Suppressor macrophage treated with lipopolysaccharide for 1 hour (primary cell): ENCODE data around the gene SLC26A4.

ENCODE experiments used
- DNase-seq, 3 donors: peaks; one replicate each; pipeline ENCODE4 v3.0.0-alpha.2; 2020 to 2022

Gene SLC26A4

DNA sequence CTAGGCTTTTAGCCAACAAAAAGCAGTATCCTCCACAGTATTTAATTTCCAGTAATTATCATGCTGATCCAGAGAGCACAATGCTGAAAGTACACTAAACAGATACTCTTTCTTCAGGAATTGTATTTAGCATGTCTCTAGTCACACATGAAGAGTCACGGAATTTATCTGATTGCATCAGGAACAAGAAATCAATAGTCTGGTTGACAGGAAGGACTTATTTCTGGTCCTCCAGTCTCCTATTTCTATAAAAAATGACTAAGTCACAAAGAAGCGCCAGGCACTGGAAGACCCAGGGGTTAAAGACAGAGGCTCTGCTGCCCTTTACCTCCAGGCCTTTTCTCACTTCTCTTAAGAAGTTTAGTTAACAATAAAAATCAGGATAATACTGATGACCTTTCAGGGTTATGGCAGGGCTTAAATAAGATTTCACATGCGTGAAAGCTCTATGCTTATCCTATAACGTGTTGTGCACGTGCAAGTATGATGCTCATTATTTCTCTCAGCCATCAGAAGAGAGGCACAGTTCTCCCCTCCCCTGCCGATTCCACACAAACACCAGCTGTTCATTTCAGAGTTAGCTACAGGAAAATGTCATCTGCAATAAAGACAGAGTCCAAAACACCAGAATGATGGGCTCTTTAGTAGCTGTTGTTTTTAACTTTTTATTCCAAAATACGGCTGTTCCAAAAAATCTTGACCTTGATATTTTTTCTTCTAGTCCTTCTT lies 36.9 kb downstream of the SLC26A4 start:
- DNase-seq, result no peak

DNA sequence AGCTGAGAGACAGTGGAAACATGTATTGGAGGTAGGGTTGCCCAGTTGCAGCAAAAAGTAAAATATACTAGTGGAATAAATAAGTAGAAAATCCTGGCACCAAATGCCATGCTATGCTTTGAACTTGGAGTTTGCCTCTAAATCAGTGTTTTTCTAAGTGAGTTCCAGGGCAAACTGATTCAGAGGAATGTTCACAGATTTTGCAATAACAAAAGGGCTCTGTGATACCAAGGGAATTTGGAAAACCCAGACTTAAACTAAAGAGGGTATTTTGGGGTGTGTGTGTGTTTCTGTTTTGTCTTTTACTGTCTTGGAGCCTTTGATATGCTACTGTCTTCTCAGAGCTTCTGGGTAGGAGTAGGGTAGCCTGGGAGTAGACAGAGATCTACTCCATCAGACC lies 39.9 kb downstream of the SLC26A4 start:
- DNase-seq, result no peak

DNA sequence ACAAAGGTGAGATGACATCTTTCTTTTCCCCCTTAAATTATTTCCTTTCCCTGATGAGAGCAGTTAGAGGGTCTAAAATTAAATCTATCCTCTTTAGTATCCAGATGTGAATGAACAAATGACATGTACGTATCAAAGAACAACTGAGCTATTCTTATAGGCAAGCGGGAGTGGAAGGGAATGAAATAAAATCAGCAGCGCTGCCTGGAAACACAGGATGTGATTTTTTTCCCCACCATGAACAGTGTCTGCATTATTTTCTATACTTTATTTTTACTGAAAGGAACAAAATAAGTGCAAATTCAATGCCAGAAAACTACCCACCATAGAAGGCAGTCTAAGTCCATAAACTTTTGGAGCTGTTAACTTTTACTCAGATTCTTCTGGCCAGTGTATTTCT lies 40.6 kb downstream of the SLC26A4 start:
- DNase-seq, result no peak

DNA sequence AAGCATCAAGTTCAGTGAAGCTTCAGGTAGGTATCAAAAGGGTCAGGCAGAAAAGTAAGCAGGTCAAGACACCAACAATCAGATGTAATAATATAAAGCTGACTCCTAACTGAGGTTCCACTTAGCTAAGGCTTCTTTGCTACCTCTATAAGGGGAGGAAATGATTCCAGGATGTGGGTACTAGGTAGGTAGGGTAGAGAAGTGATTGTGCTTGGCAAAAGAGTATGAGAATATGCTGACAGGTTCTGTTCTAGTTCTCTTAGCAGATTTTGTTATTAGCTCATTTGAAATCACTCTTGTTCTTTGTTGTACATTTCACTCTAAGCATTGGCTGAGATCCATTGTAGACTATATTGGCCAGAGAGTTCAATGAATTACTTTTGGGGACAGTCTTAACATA lies 42.6 kb downstream of the SLC26A4 start:
- no peak for DNase-seq

DNA sequence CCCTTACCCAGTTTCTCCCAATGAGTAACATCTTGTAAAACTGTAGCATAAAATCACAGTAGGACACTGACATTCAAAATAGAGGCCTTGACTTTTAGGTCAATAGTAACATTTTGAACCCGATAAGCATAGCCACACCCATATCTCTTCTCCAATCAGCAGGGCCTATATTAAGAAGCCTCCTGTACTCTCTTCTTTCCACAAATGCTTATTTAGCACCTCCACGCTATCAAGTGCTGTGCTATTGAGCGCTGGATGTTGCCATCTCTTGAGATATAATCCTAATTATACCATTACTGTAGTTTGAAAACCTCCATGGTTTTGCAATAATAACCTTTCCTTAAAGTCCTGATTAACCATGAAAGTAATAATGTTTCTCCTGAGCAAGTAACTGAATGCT lies 43.2 kb downstream of the SLC26A4 start:
- DNase-seq, result no peak

DNA sequence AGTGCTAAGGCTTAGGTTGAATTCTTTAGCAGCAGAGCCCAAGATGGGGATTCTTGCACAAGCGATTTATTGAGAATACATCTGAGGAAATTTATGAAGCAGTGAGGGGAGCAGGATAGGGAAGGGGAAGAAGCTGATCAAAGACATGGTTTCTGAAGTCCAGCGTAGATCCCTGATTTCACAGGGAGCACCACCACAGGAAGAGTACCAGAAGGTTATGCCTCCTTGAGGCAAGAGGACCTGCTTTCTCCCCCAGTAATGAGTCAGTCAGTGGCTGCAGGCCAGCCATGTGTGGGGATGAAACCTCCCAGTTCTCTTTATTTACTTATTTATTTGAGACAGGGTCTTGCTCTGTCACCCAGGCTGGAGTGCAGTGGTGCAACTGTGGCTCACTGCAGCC lies 48.3 kb downstream of the SLC26A4 start:
- DNase-seq, result no peak

DNA sequence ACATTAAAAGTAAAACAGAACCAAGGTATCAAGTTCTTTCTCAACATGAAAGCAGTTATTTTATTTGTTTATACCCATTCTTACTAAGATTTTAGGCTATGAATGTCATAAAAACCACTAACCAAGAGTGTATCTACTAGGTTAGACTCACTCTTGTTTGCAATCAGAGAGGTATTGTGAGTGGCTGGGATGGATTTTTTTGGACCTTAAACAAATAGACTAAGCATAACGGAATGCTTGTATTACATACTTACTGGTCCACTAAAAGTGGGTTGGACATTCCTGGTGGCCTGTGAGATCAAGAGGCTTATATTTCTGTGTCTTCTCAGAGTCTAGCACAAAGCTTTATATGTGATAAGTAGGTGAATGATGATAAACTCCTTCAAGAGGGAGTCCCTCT lies 50.7 kb downstream of the SLC26A4 start:
- DNase-seq, result no peak

DNA sequence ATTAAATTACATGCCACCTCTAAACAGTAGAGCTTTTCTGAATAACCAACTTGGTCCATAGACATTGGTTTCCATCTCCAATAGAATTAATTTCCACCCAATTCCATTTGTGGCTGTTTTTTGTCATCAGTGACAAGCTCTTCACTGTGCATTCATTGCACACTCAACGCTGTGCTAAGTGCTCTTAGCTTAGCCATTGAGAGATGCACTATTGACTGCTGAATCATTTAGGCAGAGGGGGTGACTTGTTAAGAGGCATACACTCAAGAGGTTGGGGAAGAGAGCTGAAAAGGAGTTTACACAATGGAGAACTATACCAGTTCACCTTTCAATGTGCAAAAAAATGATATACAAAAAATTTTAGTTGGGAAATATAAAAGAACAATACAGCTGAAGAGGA lies 51.4 kb downstream of the SLC26A4 start:
- DNase-seq, result no peak

DNA sequence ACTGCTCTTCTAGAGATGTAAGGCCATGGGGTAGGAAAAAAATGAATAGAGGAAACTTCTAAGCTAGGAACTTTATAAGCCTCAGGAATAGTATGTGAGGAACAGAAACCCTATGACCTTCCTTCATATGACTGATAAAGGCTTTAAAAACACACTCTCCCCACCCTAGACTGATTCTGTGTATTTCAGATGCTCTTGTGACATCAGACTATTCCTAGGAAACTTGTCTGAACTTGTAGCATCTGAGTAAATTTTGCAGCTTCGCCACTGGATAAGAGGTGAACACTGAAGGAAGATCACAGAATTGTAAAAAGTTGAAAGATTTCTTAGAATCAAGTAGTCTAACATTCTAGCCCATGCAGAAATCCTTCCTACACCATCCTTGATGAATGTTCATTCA lies 52.3 kb downstream of the SLC26A4 start:
- DNase-seq, result no peak

DNA sequence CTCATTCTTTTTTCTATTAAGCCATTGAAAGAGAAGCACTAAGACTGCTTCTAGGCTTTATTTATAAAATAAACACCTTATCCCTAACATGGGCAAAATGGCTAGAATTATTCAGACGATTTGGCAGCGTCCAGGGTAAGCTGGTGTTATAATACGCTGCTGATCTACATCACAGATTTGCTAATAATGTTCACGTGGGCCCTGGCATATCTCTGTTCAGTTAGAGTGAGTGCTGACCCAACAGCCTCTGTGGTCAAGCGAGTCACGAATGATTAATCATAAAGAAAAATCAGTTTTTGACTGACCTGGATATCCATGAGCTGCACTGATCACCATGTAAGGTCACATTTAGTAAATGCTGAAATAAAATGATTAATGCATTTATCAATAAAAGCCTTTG lies 54.9 kb downstream of the SLC26A4 start:
- peak in 1 of 3 donors; percentile 4 for DNase-seq

DNA sequence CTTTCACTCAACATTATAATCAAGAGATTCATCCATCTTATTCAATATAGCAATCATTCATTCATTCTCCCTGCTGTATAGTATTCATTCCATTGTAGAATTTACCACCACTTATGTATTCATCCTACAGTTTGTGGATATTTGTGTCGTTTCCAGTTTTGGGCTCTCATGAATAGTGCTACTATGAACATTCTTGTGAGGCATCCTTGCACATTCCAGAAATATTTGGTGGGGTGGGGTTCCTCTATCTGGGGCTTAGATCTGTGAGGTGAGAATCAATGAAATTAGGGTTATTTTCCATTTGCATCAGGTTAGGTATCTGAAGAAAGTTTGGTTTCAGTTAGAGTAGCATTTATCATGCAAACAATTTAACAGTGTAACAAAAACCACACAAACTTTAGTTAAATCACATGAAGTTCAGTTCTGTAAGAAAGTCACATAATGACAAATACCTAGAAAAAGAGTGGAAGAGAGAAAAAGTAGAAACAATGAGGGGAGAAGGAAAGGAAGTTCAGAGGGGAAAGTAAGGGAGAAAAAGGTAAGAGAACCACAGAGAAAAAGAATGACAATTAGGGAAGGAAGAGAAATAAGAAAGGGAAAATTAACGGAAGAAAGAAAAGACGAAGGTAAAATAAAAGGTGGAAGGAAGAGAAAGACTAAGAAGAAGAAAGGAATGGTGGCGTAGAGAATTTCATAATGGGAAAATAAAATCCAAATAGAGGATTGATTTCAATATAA lies 58.0 kb downstream of the SLC26A4 start:
- DNase-seq, result no peak

DNA sequence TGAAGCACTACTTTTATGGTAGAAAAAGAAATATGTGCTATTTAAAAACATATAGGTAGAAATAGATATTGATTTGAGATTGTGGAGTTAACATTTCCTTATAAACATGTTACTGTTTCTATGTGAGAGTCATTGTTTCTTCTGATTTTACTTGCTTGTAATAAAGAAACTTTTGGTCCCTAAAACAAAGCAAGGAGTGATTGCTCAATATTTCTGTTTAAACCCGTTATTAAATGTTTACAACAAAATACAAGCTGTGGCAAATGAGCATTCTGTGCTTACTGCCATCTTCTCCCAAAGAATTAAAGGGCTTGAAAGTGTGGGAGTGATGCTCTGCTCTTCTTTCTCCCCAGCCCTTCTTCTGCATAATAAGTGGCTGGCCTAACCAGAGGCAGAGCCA lies 60.7 kb downstream of the SLC26A4 start:
- no peak for DNase-seq

DNA sequence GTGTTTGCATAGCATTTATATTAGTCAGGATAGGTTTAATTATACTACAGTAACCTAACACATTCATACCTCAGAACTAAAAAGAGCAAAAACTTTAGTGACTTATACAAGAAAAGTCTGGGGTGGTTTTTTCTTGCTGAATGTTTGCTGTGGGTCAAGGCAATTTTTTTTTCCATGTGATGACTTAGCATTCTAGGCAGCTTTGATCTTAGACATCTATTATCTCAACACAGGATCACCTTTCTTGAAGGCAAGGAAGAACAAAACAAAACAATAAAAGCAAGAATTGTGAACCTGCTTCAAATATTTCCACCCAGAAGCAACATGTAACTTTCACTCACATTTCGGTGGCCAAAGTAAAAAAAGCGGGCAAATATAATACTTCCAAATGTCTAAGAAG lies 62.6 kb downstream of the SLC26A4 start:
- no peak for DNase-seq

DNA sequence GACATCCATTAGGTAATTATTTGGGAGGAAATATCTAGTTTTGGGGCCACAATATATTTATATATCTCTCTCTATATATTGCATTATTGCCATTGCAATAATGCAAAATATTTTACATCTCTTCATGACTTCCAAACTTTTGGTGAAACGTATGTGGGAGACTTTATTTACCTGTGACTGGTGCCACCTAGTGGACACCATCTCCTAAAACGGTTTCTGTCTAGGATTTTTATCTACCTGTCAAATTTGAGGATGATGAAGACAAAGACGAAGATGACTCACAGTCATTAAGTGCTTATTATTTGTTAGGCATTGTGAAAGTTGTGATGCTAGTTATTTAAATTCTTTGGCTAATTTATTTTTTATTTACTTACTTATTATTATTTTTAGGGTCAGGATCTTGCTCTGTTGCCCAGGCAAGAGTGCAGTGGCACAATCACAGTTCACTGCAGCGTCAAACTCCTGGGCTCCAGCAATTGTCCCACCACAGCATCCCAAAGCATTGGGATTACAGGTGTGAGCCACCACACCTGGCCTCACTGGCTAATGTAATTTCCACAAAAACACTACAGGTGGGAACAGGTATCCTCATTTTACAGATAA lies 64.6 kb downstream of the SLC26A4 start:
- DNase-seq, result peak; percentile 45 to 58 (median 52)

DNA sequence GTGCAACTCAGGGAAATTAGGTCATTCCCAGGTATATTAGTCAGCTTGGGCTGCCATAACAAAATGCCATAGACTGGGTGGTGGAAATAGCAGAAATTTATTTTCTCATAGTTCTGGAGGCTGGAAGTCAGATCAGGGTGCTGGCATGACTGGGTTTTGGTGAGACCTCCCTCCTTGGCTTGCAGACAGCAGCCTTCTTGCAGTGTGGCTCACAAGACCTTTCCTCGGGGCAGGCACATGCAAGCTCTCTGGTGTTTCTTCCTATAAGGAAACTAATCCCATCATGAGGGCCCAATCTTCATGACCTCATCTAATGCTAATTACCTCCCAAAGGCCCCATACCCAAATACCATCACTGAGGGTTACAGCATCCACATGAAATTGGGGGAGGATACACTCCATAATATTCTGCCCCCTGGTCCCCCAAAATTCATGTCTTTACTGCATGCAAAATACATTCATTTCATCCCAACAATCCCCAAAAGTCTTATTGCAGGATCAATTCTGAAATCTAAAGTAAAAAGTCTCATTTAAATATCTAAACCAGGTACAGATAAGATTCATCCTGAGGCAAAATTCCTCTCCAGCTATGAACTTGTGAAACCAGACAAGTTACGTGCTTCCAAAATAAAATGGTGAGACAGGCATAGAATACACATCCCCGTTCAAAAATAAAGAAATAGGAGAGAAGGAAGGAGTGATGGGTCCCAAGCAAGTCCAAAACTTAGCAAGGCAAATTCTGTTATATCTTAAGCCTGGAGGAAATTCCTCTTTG lies 65.9 kb downstream of the SLC26A4 start:
- DNase-seq, result no peak

DNA sequence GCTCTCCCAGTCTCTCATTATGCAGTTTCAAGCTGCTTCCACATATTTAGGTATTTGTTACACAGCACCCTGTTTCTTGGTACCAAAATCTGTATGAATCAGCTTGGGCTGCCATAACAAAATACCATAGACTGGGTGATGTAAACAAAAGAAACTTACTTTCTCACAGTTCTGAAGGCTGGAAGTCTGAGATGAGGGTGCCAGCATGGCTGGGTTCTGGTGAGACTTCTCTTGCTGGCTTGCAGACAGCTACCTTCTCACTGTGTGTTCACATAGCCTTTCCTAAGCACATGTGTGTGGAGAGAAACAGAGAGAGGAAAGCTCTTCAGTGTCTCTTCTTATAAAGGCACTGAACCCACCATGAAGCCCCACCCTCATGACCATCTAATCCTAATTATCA lies 67.6 kb downstream of the SLC26A4 start:
- DNase-seq, result no peak

DNA sequence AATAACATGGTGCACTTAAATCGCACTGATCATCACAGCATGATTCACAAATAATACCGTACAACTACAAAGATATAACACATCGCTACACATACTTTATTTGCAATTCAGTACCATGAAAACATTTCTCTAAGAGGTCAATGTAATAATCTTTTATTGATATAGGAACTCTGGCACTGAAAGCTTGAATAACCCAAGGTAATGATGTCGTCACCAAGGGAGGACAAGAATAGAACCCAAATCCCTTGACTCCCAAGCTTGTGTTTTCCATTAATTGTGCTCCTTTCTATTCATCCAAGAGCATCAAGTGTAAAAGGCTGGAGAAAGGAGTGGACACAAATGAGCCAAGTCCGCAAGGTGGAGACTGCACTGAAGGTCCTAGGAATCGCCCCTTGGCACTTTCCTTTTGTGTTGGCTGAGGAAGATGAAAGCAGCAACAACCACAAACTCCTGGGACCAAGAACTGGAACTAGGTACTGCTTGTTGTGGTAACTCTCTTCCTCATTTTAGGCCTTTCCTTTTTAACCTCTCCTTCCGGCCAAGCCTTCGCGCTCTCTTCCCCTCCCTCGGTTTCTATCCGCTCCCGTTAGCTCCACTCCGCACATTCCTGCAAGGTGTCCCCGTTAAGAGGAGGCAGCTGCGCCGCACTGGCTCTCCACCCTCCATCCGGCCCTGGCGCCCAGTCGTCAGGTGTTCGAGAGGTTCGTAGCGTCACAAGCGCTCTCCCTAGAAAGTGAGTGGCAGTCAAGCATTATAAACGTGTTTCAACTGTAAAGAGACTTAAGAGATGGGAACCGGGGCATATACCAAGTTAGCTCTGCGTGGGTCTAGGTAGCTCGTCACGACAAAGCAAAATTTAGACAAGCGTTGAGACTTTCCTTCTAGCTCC lies 82.3 kb downstream of the SLC26A4 start:
- peak; percentile 49 to 54 (median 53) for DNase-seq

DNA sequence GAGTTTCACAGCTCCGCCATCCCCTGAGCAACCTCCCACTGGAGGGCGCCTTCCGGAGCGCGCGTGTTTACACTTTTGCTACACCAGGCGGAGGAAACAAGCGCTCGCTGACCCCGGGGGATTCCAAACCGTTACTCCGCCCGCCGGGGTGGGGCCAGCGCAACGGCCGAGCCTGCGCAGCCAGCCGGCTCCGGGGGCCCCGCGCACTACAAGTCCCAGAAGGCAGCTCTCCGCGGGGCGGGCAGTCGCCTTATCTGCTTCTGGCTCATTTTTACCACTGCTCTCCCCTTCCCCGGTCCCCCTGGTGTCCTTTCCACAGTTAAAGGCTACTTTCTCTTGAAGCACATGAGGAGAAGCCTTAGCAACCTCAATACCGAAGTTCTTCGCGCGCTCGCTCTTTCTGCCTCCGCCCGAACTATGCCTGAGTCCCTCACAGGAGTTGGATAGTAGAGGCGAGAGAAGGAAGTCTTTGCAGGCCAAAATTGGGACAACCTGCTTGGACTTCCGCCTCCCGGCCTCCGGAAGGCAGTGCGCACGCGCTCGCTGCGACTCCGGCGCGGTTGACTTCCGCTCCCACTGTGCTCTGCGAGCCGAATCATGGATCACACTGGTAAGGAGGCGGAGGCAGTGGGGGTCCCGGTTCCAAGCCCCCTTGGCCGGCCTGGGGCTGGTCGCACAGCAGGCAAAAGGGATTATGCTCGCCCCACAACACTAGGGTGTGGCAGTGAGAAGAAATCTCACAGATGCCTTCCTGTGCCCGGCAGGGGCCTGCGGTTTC lies 83.1 kb downstream of the SLC26A4 start, which contains the start of gene CBLL1:
CBLL1 (plus strand) TSS at position 576 of the 778 bp plus-strand sequence; CDS start at position 598, 22 bp downstream.
- DNase-seq, result peak; percentile 98 to 99 (median 99)

DNA sequence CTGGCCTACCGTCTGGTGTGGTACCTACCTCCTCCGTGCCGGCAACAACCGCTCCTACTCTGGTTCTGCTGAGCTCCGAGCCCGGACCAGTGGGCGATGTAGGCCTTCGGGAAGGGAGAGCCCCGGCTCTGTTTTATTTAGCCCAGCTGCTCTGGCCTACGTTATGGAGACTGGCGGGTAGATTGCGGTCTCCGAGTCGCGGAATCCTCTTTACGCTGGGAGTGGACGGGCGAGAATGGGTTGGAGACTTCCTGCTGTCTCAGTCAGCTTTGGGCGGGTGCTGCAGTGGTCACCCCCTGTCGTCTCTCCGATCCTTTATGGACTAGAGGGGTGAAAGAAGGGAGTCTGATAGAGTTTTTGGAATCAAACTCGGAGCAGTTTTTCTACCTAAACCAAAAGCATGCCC lies 83.7 kb downstream of the SLC26A4 start:
- DNase-seq, result peak; percentile 49 to 68 (median 56)

DNA sequence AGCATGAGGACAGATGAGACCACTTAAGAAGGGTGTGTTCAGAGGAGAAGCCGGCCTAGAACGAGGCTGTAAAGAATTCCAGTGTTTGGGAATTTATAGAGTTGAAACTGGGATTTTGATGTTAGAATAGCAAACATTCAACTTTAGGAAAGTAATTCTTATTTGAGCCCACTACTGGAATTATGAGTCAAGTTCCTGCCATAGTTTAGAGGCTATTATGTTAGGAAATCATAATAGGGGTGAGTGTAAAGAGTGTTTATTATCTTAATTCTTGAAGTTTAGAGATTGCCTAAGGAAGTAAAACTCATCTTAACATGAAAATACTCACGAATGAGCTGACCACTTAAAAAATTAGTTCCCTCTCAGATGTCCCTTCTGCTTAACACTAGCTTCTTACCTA lies 85.4 kb downstream of the SLC26A4 start:
- DNase-seq, result peak in 2 of 3 donors; percentile 20 to 31

DNA sequence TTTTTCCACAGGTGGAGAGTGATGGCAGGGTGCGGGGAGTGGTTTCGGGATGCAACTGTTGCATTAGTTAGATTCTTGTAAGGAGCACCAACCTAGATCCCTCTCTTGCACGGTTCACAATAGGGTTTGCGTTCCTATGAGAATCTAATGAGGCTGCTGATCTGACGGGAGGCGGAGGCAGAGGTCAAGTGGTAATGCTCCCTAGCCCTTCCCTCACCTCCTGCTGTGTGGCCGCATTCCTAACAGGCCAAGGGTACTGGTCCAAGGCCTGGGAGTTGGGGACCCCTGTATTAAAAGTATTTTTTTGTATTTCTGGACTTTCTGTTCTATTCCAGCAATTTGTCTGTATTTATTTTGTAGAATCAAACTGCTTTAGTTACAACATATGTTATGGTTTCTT lies 90.5 kb downstream of the SLC26A4 start:
- no peak for DNase-seq
